ENCODE results near the gene PLGRKT. TPM values are rescaled to one million over a fixed set of nuclear protein-coding genes. Genes with fewer than 3 reads are reported as not detected.

Gene PLGRKT
- total RNA-seq, 1 experiment from 2014 or later = 30.9 TPM

DNA sequence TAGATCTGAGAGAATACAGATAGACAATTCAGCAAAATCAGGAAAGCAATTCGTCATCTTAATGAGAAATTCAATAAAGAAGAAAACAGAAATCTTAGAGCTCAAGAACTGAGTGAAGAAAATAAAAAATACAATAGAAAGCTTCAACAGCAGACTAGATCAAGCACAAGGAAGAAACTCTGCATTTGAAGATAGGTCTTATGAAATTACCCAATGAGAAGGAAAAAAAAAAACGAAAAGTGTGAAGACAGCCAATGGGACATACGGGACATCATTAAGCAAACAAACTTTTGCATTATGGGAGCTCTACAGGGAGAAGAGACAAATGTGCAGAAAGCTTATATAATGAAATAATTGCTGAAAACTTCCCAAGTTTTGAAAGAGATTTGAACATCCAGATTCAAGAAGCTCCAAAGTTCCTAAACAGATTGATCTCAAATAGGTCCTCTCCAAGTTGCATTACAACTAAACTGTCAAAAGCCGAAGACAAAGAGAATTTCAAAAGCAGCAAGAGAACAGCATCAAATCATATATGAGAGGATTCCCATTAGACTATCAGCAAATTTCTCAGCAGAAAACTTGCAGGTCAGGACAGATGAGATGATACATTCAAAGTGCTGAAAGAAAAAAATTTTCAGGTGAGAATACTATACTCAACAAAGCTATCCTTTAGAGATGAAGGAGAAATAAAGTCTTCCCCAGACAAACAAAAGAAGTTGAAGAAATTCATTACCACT, 122.4 kb downstream of the PLGRKT start:
- Histone ChIP-seq H3K4me1 (ENCODE audit: insufficient read depth, low read length, poor library complexity, severe bottlenecking) (no peaks in the 10 kb centered on the region), H3K27me3 (replicated peaks; ENCODE audit: insufficient read depth, low read depth, low read length, poor library complexity) (no peaks in the 10 kb centered on the region), H3K27ac (ENCODE audit: low read depth, low read length, poor library complexity, severe bottlenecking) (no peak overlapping the region), H3K9me3 (ENCODE audit: low read depth, low read length, poor library complexity, severe bottlenecking) (peaks cover 6% of the 10 kb centered on the region), H3K36me3 (ENCODE audit: insufficient read depth, low read length, poor library complexity, severe bottlenecking) (no peaks in the 10 kb centered on the region), H3K4me3 (ENCODE audit: low read depth, low read length, poor library complexity, severe bottlenecking) (no peak overlapping the region)
- POLR2A ChIA-PET (ENCODE audit: low non-redundant PET) = no interaction called here
- intact Hi-C loops (cut with micrococcal nuclease; ENCODE audit: unreplicated experiment) = loop anchor here (10.0 kb wide), 1 partner anchor 269 kb away; no protein-coding TSS in a partner anchor
- CTCF ChIA-PET = no interaction called here
- no peak for TF ChIP-seq EZH2 (IDR thresholded peaks at IDR 0.05; ENCODE audit: borderline replicate concordance, low read depth, low read length, poor library complexity, severe bottlenecking)
- no peak for TF ChIP-seq CTCF (conservative IDR thresholded peaks at IDR 0.05; ENCODE audit: low read depth, low read length)
- BruUV-seq (replicated peaks) = no TSS peak
- no peak for DNase-seq (ENCODE audit: low spot score)

DNA sequence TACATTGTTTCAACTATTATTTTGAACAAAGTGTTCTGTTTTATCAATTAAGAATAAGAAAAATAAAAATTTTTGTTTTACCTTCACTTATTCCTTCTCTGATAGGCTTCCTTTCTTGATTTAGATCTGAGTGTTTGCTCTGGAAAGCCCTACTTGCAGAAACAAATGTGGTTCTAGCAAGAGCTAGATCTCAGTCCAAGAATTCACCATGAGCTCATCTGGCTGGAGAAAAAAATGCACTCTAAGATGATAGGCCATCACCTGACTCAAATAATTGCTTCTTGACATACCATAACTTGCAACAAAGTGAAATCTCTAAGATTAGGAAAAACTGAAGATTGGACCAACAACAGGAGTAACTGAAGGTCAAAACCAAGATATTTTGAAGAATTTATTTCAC, 126.9 kb downstream of the PLGRKT start:
- DNase-seq (ENCODE audit: low spot score) = no peak
- ChIA-PET CTCF (no interaction called here), POLR2A (ENCODE audit: low non-redundant PET) (no interaction called here)
- Histone ChIP-seq H3K27ac (ENCODE audit: low read depth, low read length, poor library complexity, severe bottlenecking) (no peak overlapping the region), H3K27me3 (replicated peaks; ENCODE audit: insufficient read depth, low read depth, low read length, poor library complexity) (no peaks in the 10 kb centered on the region), H3K4me3 (ENCODE audit: low read depth, low read length, poor library complexity, severe bottlenecking) (no peak overlapping the region), H3K4me1 (ENCODE audit: insufficient read depth, low read length, poor library complexity, severe bottlenecking) (no peaks in the 10 kb centered on the region), H3K36me3 (ENCODE audit: insufficient read depth, low read length, poor library complexity, severe bottlenecking) (no peaks in the 10 kb centered on the region), H3K9me3 (ENCODE audit: low read depth, low read length, poor library complexity, severe bottlenecking) (peaks cover 6% of the 10 kb centered on the region)
- no TSS peak for BruUV-seq (replicated peaks)
- intact Hi-C loops (cut with micrococcal nuclease; ENCODE audit: unreplicated experiment) = loop anchor here (10.0 kb wide), 1 partner anchor 274 kb away; no protein-coding TSS in a partner anchor
- TF ChIP-seq CTCF (conservative IDR thresholded peaks at IDR 0.05; ENCODE audit: low read depth, low read length) = no peak
- TF ChIP-seq EZH2 (IDR thresholded peaks at IDR 0.05; ENCODE audit: borderline replicate concordance, low read depth, low read length, poor library complexity, severe bottlenecking) = no peak

Other genes with a start within 250 kb of the PLGRKT start
- not detected in 2 replicates for gene INSL4, start 206.5 kb downstream of the PLGRKT start, total RNA-seq (2021)
- gene RLN2, start 133.2 kb downstream of the PLGRKT start, total RNA-seq (2021) = not detected in 2 replicates
- gene RLN1, start 98.0 kb downstream of the PLGRKT start, total RNA-seq (2021) = not detected in 2 replicates
- gene CD274, start 12.6 kb upstream of the PLGRKT start, total RNA-seq (2021) = 0.33 and 0.62 TPM in 2 replicates
- 0.37 and 0.47 TPM in 2 replicates for gene PDCD1LG2, start 72.6 kb upstream of the PLGRKT start, total RNA-seq (2021)
- 23.3 and 24.7 TPM in 2 replicates for gene RIC1, start 191.2 kb upstream of the PLGRKT start, total RNA-seq (2021)